Measurements from ENCODE around the gene TOMM20L. TPM values are rescaled to one million over a fixed set of nuclear protein-coding genes. Genes with fewer than 3 reads are reported as not detected.

TOMM20L gene
- total and polyA plus RNA-seq, 2 of the 8 experiments (the other 6 are each of a cell fraction or from before 2014, with no cell fraction given): not detected

GRCh38 chr14:58367296-58367695, 28.4 kb upstream of the TOMM20L start:
- Histone ChIP-seq H3K36me3 (ENCODE audit: control insufficient read depth in 2 of 4, insufficient read depth in 4 of 4, low read length in 3 of 4) (peaks cover 5 to 47% (median 9%) of the 10 kb centered on the region in 4 experiments; a peak in 7 of 8 replicates), H3K9ac (replicated peaks in 1 of 4; ENCODE audit: extremely low read depth in 1 of 4, low read depth in 3 of 4, low read length in 3 of 4) (no peak overlapping the region), H4K91ac (replicated peaks; ENCODE audit: insufficient read length, low read length) (no peak overlapping the region), H4K8ac (ENCODE audit: extremely low read depth, insufficient read depth, low read length) (no peak overlapping the region), H3K9me3 (ENCODE audit: insufficient read depth in 2 of 2, low read depth in 1 of 2, low read length in 1 of 2) (no peaks in the 10 kb centered on the region), H3K27me3 (replicated peaks in 1 of 4; ENCODE audit: control insufficient read depth in 3 of 4, extremely low read depth in 1 of 4, insufficient read depth in 3 of 4, low read length in 3 of 4) (no peaks in the 10 kb centered on the region), H3K4ac (replicated peaks; ENCODE audit: insufficient read length, low read depth, low read length) (no peak overlapping the region), H2AFZ (ENCODE audit: low read length) (no peak overlapping the region), H2BK15ac (ENCODE audit: low read length) (no peak overlapping the region), H4K20me1 (replicated peaks in 1 of 2; ENCODE audit: control insufficient read depth in 1 of 2, insufficient read depth in 2 of 2, low read length in 2 of 2) (no peaks in the 10 kb centered on the region), H2AK5ac (ENCODE audit: low read depth, low read length) (no peak overlapping the region), H3K56ac (replicated peaks; ENCODE audit: insufficient read length, low read depth, low read length) (no peak overlapping the region), H3K23me2 (ENCODE audit: low read depth, low read length) (no peaks in the 10 kb centered on the region), H3K27ac (ENCODE audit: low read depth, low read length) (no peak overlapping the region), H3K79me1 (ENCODE audit: low read depth, low read length) (no peaks in the 10 kb centered on the region), H2BK20ac (ENCODE audit: low read length) (no peak overlapping the region), H2BK5ac (ENCODE audit: low read depth, low read length) (no peak overlapping the region), H3K79me2 (ENCODE audit: control insufficient read depth in 1 of 2, insufficient read depth in 2 of 2, low read length in 2 of 2) (no peaks in the 10 kb centered on the region), H3K4me2 (ENCODE audit: insufficient read depth in 1 of 2, low read depth in 2 of 2, low read length in 2 of 2) (no peak overlapping the region), H3K4me1 (replicated peaks in 1 of 4; ENCODE audit: control insufficient read depth in 3 of 4, insufficient read depth in 4 of 4, low read length in 3 of 4) (no peaks in the 10 kb centered on the region), H3K14ac (ENCODE audit: insufficient read length) (no peak overlapping the region), H2BK12ac (ENCODE audit: low read depth, low read length) (no peak overlapping the region), H3K23ac (ENCODE audit: insufficient read length) (no peak overlapping the region), H3K18ac (ENCODE audit: extremely low read depth, low read length) (no peak overlapping the region), H3K4me3 (ENCODE audit: extremely low read depth in 1 of 4, insufficient read depth in 2 of 4, low read depth in 3 of 4, low read length in 4 of 4) (no peak overlapping the region), H4K5ac (ENCODE audit: insufficient read length, low read depth, low read length) (no peak overlapping the region), H2BK120ac (replicated peaks; ENCODE audit: low read depth, low read length) (no peak overlapping the region)
- CTCF ChIA-PET (ENCODE audit: partially characterized antibody): no interaction called here
- TF ChIP-seq SAP30 (IDR thresholded peaks at IDR 0.05; ENCODE audit: insufficient read depth, insufficient replicate concordance, low read length) (no peak), KDM4A (IDR thresholded peaks at IDR 0.05; ENCODE audit: low read depth, low read length, severe bottlenecking) (no peak), NRF1 (IDR thresholded peaks at IDR 0.05; ENCODE audit: low read depth, low read length) (no peak), ZNF274 (IDR thresholded peaks at IDR 0.05; ENCODE audit: borderline replicate concordance, extremely low read depth, low read length) (no peak)
- TF ChIP-seq, protein P1, sequence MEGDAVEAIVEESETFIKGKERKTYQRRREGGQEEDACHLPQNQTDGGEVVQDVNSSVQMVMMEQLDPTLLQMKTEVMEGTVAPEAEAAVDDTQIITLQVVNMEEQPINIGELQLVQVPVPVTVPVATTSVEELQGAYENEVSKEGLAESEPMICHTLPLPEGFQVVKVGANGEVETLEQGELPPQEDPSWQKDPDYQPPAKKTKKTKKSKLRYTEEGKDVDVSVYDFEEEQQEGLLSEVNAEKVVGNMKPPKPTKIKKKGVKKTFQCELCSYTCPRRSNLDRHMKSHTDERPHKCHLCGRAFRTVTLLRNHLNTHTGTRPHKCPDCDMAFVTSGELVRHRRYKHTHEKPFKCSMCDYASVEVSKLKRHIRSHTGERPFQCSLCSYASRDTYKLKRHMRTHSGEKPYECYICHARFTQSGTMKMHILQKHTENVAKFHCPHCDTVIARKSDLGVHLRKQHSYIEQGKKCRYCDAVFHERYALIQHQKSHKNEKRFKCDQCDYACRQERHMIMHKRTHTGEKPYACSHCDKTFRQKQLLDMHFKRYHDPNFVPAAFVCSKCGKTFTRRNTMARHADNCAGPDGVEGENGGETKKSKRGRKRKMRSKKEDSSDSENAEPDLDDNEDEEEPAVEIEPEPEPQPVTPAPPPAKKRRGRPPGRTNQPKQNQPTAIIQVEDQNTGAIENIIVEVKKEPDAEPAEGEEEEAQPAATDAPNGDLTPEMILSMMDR (IDR thresholded peaks at IDR 0.05; ENCODE audit: control extremely low read depth in 1 of 3, insufficient read depth in 1 of 3, low read depth in 1 of 3, low read length in 3 of 3): no peak
- WGBS, 2 experiments (ENCODE audit: extremely low coverage in 1 of 2, insufficient coverage in 1 of 2, insufficient read length in 1 of 2, insufficient replicate concordance in 2 of 2, low coverage in 1 of 2, low lambda C conversion rate in 2 of 2, missing lambda C conversion rate in 1 of 2): 90% methylated on average over 3 of the region's 3 CpGs; no CpG with 5 or more reads in 1 of the 2 experiments
- FAIRE-seq: no peak
- DNase-seq (ENCODE audit: low read depth in 1 of 2, low spot score in 2 of 2): no peak
- POLR2A ChIA-PET (ENCODE audit: partially characterized antibody): no interaction called here
